HepG2 (cell line): Measurements from ENCODE around the gene PRPF38A. TPM values are rescaled to one million over a fixed set of nuclear protein-coding genes. Genes with fewer than 3 reads are reported as not detected.
A peak's percentile ranks its signal among the peaks of the same experiment; 100 is the strongest.

Experiments used
- ATAC-seq: fragments of 200-7000 bp; cut with Tn5 transposase; 3 replicates; pipeline ENCODE4 v1.9.1; 2020; ENCODE audit warnings: mild to moderate bottlenecking, moderate library complexity
- BruUV-seq: library from RNA; stranded (reverse); fragments of 400-500 nt; replicated peaks from 2 replicates; lab custom pipeline; 2021; lab: Mats Ljungman, UMichigan
- CTCF ChIA-PET: fragments of 300-600 bp; formaldehyde crosslinking; extraction: SDS; loops from one replicate; lab custom pipeline; 2021; ENCODE audit warnings: low total read pairs, inconsistent platforms, low intra/inter-chr PET ratio; lab: Yijun Ruan, JAX
- POLR2A ChIA-PET: fragments of 350-600 bp; sonication (Branson Sonifier 250); formaldehyde crosslinking; loops from one replicate; lab custom pipeline; 2020; ENCODE audit warnings: antibody characterized with exemption, inconsistent platforms; lab: Yijun Ruan, JAX
- DNase-seq: peaks from one replicate; pipeline ENCODE4 v3.0.0-alpha.2; 2015; ENCODE audit warnings: low spot score
- FAIRE-seq: peaks from 3 replicates; lab custom pipeline; 2011; peaks lifted over from hg19 to GRCh38; lab: Jason Lieb, UNC
- H2AFZ ChIP-seq: one replicate; pipeline ENCODE4 v1.6.1; 2011; ENCODE audit warnings: low read length, inconsistent platforms
- H3K27ac ChIP-seq: fragments of 300-600 bp; 3 replicates; pipeline ENCODE4 v1.8.0; 2011; ENCODE audit warnings: mixed run types, mild to moderate bottlenecking, mixed read lengths, low read length, inconsistent platforms; ENCODE audit not compliant: insufficient read depth; ENCODE audit errors: extremely low read length
- H3K27me3 ChIP-seq, 2 experiments: fragments of 200-600 bp in 1 of 2; 2 replicates in 1 of 2; 3 replicates in 1 of 2; pipeline versions ENCODE4 v1.6.0 to v1.8.0; 2011; ENCODE audit warnings: low read length in 2 of 2, mild to moderate bottlenecking in 2 of 2, moderate library complexity in 2 of 2, inconsistent platforms in 1 of 2; ENCODE audit not compliant: insufficient read depth in 2 of 2, control insufficient read depth in 1 of 2
- H3K36me3 ChIP-seq, 2 experiments: fragments of 200-600 bp in 1 of 2; replicated peaks in 1 of 2; 2 replicates in 1 of 2; 3 replicates in 1 of 2; pipeline versions ENCODE4 v1.5.1 to v1.8.0; 2011; ENCODE audit warnings: low read length in 2 of 2, inconsistent platforms in 1 of 2; ENCODE audit not compliant: insufficient read depth in 2 of 2, control insufficient read depth in 1 of 2
- H3K4me1 ChIP-seq: 2 replicates; pipeline ENCODE4 v1.5.1; 2012; ENCODE audit warnings: low read length, inconsistent platforms; ENCODE audit not compliant: insufficient read depth
- H3K4me2 ChIP-seq: 2 replicates; pipeline ENCODE4 v1.6.0; 2011; ENCODE audit warnings: low read depth, low read length, inconsistent platforms
- H3K4me3 ChIP-seq, 3 experiments: fragments of 200-600 bp in 1 of 3; sonication (generic), shearing (Covaris generic) in 1 of 3; replicated peaks in 1 of 3; 2 replicates each; pipeline ENCODE4 v1.5.1; 2011 to 2016; ENCODE audit warnings: low read length in 3 of 3, inconsistent platforms in 2 of 3, low read depth in 2 of 3, mild to moderate bottlenecking in 2 of 3, control low read depth in 1 of 3, mixed read lengths in 1 of 3; ENCODE audit not compliant: insufficient read depth in 1 of 3
- H3K79me2 ChIP-seq: one replicate; pipeline ENCODE4 v1.6.1; 2011; ENCODE audit warnings: low read length, inconsistent platforms; ENCODE audit not compliant: insufficient read depth
- H3K9ac ChIP-seq: 2 replicates; pipeline ENCODE4 v1.6.0; 2011; ENCODE audit warnings: mild to moderate bottlenecking, low read depth, low read length, inconsistent platforms; ENCODE audit not compliant: insufficient read depth
- H3K9me3 ChIP-seq: 2 replicates; pipeline ENCODE4 v1.5.1; 2012; ENCODE audit warnings: mild to moderate bottlenecking, low read length
- H4K20me1 ChIP-seq: 2 replicates; pipeline ENCODE4 v1.6.0; 2011; ENCODE audit warnings: inconsistent platforms, mild to moderate bottlenecking, low read length, moderate library complexity; ENCODE audit not compliant: insufficient read depth
- ATF1 ChIP-seq: IDR thresholded peaks from 2 replicates; pipeline ENCODE4 v1.6.1; 2016; ENCODE audit warnings: mild to moderate bottlenecking, control low read depth
- CENPX ChIP-seq: sonication (generic); formaldehyde crosslinking; IDR thresholded peaks from 2 replicates; pipeline ENCODE4 v1.9.0; 2021; ENCODE audit warnings: mild to moderate bottlenecking, missing genetic modification reagents, moderate library complexity
- CHCHD3 ChIP-seq: sonication (generic); formaldehyde crosslinking; IDR thresholded peaks from 2 replicates; pipeline ENCODE4 v1.8.0; 2022; ENCODE audit warnings: mild to moderate bottlenecking, missing genetic modification reagents, moderate library complexity
- EP300 ChIP-seq, 3 experiments: sonication (generic) in 1 of 3; formaldehyde crosslinking in 1 of 3; IDR thresholded peaks; 2 replicates each; pipeline versions ENCODE4 v1.5.1 to v1.6.1; 2011 to 2020; ENCODE audit warnings: low read depth in 2 of 3, low read length in 2 of 3, borderline replicate concordance in 1 of 3, improper control_type of control experiment in 1 of 3, mild to moderate bottlenecking in 1 of 3, missing genetic modification reagents in 1 of 3, moderate library complexity in 1 of 3
- MEIS2 ChIP-seq: sonication (generic); formaldehyde crosslinking; IDR thresholded peaks from 2 replicates; pipeline ENCODE4 v1.9.0; 2021; ENCODE audit warnings: mild to moderate bottlenecking, missing genetic modification reagents
- NFIB ChIP-seq: sonication (generic); formaldehyde crosslinking; IDR thresholded peaks from 2 replicates; pipeline ENCODE4 v1.9.0; 2021; ENCODE audit warnings: missing genetic modification reagents, mild to moderate bottlenecking, borderline replicate concordance
- SMARCE1 ChIP-seq: fragments of 450-650 bp; IDR thresholded peaks from 2 replicates; pipeline ENCODE4 v1.6.1; 2017; ENCODE audit warnings: borderline replicate concordance
- SP1 ChIP-seq, 2 experiments: fragments of 450-650 bp in 1 of 2; sonication (generic) in 1 of 2; formaldehyde crosslinking in 1 of 2; IDR thresholded peaks; 2 replicates each; pipeline versions ENCODE4 v1.4.0 to v1.6.1; 2016 to 2020; ENCODE audit warnings: missing genetic modification reagents in 1 of 2
- ZNF160 ChIP-seq: sonication (generic); formaldehyde crosslinking; IDR thresholded peaks from 2 replicates; pipeline ENCODE4 v1.8.0; 2022; ENCODE audit warnings: mild to moderate bottlenecking, inconsistent platforms, missing genetic modification reagents
- ZNF296 ChIP-seq: sonication (generic); formaldehyde crosslinking; conservative IDR thresholded peaks from 2 replicates; pipeline ENCODE4 v1.5.0; 2020; ENCODE audit warnings: mild to moderate bottlenecking, missing genetic modification reagents
- ZNF33B ChIP-seq: sonication (generic); formaldehyde crosslinking; IDR thresholded peaks from 2 replicates; pipeline ENCODE4 v1.5.1; 2020; ENCODE audit warnings: mild to moderate bottlenecking, missing genetic modification reagents
- ZNF383 ChIP-seq: sonication (generic); formaldehyde crosslinking; IDR thresholded peaks from 2 replicates; pipeline ENCODE4 v1.4.0; 2020; ENCODE audit warnings: missing genetic modification reagents, mild to moderate bottlenecking, borderline replicate concordance
- ZNF550 ChIP-seq: sonication (generic); formaldehyde crosslinking; IDR thresholded peaks from 2 replicates; pipeline ENCODE4 v1.4.0; 2020; ENCODE audit warnings: mild to moderate bottlenecking, missing genetic modification reagents, borderline replicate concordance
- ZNF883 ChIP-seq: sonication (generic); formaldehyde crosslinking; IDR thresholded peaks from 2 replicates; pipeline ENCODE4 v1.5.1; 2020; ENCODE audit warnings: mild to moderate bottlenecking, missing genetic modification reagents; ENCODE audit errors: not compliant biosample characterization
- ZSCAN12 ChIP-seq: sonication (generic); formaldehyde crosslinking; IDR thresholded peaks from 2 replicates; pipeline ENCODE4 v1.9.0; 2021; ENCODE audit warnings: mild to moderate bottlenecking, missing genetic modification reagents
- WGBS: methylation state at CpG from one replicate; pipeline ENCODE4 v1.1.6; 2017; ENCODE audit warnings: low lambda C conversion rate; 5-methylcytosine and 5-hydroxymethylcytosine counted together
- in situ Hi-C: cut with HindIII; loops from 2 replicates; pipeline ENCODE4 v1.10.0; 2017; ENCODE audit warnings: low pct_unique_long_range_greater_than_20kb; ENCODE audit not compliant: extremely low pct_ligation_motif_present
- intact Hi-C: fragments of 100-400 bp; cut with micrococcal nuclease; formaldehyde crosslinking; loops from one replicate; pipeline ENCODE4 v1.10.0; 2022; ENCODE audit not compliant: unreplicated experiment
- polyA plus RNA-seq, 8 experiments: library from polyadenylated mRNA; depleted of rRNA in 3 of 8; stranded (reverse) in 7 of 8; unstranded in 1 of 8; fragments of >200 nt; fragmentation: Illumina TruSeq in 4 of 8; extraction: Trizol in 4 of 8; gene quantifications; 2 replicates each; pipeline versions ENCODE4 v1.2.1 to v1.2.3, GENCODE V29; 2011 to 2016; ENCODE audit warnings: low read depth in 4 of 8, missing spikeins in 1 of 8, mixed read lengths in 1 of 8; ENCODE audit not compliant: insufficient read depth in 1 of 8
- total RNA-seq, 5 experiments: library from RNA; depleted of rRNA; stranded (reverse); fragments of >200 nt; fragmentation: Illumina TruSeq; extraction: Trizol; gene quantifications; 2 replicates each; pipeline ENCODE4 v1.2.3, GENCODE V29; 2016; ENCODE audit warnings: low read depth in 1 of 5
- TF ChIP-seq, protein P1 (sequence below): sonication (generic); formaldehyde crosslinking; IDR thresholded peaks from 2 replicates; pipeline ENCODE4 v1.8.0; 2022; ENCODE audit warnings: mild to moderate bottlenecking, missing genetic modification reagents, moderate library complexity
- TF ChIP-seq, protein P2 (sequence below): sonication (generic); formaldehyde crosslinking; IDR thresholded peaks from 2 replicates; pipeline ENCODE4 v1.4.0; 2020; ENCODE audit warnings: missing genetic modification reagents
- TF ChIP-seq, protein P3 (sequence below): IDR thresholded peaks from 2 replicates; pipeline ENCODE4 v1.6.1; 2018; ENCODE audit warnings: missing genetic modification reagents

PRPF38A gene
- total and polyA plus RNA-seq, 2 of the 13 experiments (the other 11 are each of a cell fraction or from before 2014, with no cell fraction given): 18.3 to 45.5 TPM

DNA sequence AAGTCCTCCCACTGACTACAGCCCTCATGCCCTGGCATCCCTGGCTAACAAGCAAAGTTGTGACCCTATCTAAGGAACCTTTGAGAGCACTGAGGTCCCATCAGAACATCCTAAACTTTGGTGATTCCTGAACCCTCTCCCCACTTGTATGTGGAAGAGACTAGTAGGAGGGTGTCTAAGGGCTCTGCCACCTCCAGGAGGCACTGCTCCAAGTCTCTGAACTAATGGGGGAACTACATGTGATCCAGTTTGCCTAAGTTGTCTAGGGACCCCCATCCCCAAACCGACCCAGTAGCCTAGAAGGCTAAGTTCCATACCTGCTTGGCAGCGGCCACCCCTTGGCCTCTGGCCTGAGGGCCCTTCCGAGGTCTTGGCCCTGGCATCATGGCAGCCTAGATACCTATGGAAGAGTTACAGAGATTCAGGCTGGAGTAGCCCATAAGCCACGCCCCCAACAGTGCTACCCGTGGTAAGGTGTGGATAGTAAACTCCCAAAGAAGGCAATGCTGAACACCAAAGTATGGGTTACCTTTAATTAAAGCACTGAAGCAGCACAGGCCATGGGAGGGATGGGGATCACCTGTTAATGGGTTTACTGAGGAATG is 40.1 kb upstream of the PRPF38A start:
- no peaks in the 10 kb centered on the region for H4K20me1 ChIP-seq
- BruUV-seq: no TSS peak
- H3K79me2 ChIP-seq: peaks cover 14% of the 10 kb centered on the region
- no peaks in the 10 kb centered on the region for H3K9me3 ChIP-seq
- H3K4me3 ChIP-seq: peak overlapping the region in 2 of 3 experiments; percentile 98 to 99; a peak in 3 of 6 replicates
- H3K27me3 ChIP-seq: no peaks in the 10 kb centered on the region; a peak in 1 of 5 replicates
- FAIRE-seq (no peak), ATAC-seq (no peak), DNase-seq (no peak)
- ChIA-PET POLR2A (interaction anchor here (3.0 kb wide), 1 partner anchor 12 kb away, joined by 22 read pairs; no protein-coding TSS in a partner anchor), CTCF (no interaction called here)
- intact Hi-C loops (no loop called here), in situ Hi-C loops (no loop called here)
- H3K4me1 ChIP-seq: peaks cover 44% of the 10 kb centered on the region
- WGBS: 82% methylated on average over 3 of the region's 5 CpGs
- no peak overlapping the region for H2AFZ ChIP-seq
- H3K4me2 ChIP-seq: peak overlapping the region; percentile 99
- H3K27ac ChIP-seq: no peak overlapping the region
- no peak overlapping the region for H3K9ac ChIP-seq
- H3K36me3 ChIP-seq: peaks cover 20 to 37% of the 10 kb centered on the region in 2 experiments
- TF ChIP-seq SP1 (IDR thresholded peaks at IDR 0.05): no peak
- TF ChIP-seq SP1 (CRISPR knock-in tag; IDR thresholded peaks at IDR 0.05): no peak
- no peak for TF ChIP-seq ZSCAN12 (CRISPR knock-in tag)
- no peak for TF ChIP-seq NFIB (CRISPR knock-in tag)
- TF ChIP-seq MEIS2 (CRISPR knock-in tag): no peak
- TF ChIP-seq ZNF160 (CRISPR knock-in tag): no peak
- TF ChIP-seq, protein P1, sequence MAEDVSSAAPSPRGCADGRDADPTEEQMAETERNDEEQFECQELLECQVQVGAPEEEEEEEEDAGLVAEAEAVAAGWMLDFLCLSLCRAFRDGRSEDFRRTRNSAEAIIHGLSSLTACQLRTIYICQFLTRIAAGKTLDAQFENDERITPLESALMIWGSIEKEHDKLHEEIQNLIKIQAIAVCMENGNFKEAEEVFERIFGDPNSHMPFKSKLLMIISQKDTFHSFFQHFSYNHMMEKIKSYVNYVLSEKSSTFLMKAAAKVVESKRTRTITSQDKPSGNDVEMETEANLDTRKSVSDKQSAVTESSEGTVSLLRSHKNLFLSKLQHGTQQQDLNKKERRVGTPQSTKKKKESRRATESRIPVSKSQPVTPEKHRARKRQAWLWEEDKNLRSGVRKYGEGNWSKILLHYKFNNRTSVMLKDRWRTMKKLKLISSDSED: no peak
- TF ChIP-seq ZNF550 (CRISPR knock-in tag): no peak
- TF ChIP-seq, protein P2, sequence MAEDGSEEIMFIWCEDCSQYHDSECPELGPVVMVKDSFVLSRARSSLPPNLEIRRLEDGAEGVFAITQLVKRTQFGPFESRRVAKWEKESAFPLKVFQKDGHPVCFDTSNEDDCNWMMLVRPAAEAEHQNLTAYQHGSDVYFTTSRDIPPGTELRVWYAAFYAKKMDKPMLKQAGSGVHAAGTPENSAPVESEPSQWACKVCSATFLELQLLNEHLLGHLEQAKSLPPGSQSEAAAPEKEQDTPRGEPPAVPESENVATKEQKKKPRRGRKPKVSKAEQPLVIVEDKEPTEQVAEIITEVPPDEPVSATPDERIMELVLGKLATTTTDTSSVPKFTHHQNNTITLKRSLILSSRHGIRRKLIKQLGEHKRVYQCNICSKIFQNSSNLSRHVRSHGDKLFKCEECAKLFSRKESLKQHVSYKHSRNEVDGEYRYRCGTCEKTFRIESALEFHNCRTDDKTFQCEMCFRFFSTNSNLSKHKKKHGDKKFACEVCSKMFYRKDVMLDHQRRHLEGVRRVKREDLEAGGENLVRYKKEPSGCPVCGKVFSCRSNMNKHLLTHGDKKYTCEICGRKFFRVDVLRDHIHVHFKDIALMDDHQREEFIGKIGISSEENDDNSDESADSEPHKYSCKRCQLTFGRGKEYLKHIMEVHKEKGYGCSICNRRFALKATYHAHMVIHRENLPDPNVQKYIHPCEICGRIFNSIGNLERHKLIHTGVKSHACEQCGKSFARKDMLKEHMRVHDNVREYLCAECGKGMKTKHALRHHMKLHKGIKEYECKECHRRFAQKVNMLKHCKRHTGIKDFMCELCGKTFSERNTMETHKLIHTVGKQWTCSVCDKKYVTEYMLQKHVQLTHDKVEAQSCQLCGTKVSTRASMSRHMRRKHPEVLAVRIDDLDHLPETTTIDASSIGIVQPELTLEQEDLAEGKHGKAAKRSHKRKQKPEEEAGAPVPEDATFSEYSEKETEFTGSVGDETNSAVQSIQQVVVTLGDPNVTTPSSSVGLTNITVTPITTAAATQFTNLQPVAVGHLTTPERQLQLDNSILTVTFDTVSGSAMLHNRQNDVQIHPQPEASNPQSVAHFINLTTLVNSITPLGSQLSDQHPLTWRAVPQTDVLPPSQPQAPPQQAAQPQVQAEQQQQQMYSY (CRISPR knock-in tag): no peak
- no peak for TF ChIP-seq EP300 (IDR thresholded peaks at IDR 0.05; ENCODE audit: low read depth in 2 of 2, low read length in 2 of 2)
- no peak for TF ChIP-seq EP300 (CRISPR knock-in tag; IDR thresholded peaks at IDR 0.05; ENCODE audit: borderline replicate concordance)
- no peak for TF ChIP-seq CHCHD3
- TF ChIP-seq ZNF33B (CRISPR knock-in tag): no peak
- no peak for TF ChIP-seq ZNF296
- TF ChIP-seq, protein P3, sequence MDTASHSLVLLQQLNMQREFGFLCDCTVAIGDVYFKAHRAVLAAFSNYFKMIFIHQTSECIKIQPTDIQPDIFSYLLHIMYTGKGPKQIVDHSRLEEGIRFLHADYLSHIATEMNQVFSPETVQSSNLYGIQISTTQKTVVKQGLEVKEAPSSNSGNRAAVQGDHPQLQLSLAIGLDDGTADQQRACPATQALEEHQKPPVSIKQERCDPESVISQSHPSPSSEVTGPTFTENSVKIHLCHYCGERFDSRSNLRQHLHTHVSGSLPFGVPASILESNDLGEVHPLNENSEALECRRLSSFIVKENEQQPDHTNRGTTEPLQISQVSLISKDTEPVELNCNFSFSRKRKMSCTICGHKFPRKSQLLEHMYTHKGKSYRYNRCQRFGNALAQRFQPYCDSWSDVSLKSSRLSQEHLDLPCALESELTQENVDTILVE: no peak
- no peak for TF ChIP-seq SMARCE1
- no peak for TF ChIP-seq ZNF883 (CRISPR knock-in tag)
- TF ChIP-seq ZNF383 (CRISPR knock-in tag): no peak
- no peak for TF ChIP-seq ATF1 (CRISPR knock-in tag)
- TF ChIP-seq CENPX (CRISPR knock-in tag): no peak
